Measurements from ENCODE around the gene PC.

DNA sequence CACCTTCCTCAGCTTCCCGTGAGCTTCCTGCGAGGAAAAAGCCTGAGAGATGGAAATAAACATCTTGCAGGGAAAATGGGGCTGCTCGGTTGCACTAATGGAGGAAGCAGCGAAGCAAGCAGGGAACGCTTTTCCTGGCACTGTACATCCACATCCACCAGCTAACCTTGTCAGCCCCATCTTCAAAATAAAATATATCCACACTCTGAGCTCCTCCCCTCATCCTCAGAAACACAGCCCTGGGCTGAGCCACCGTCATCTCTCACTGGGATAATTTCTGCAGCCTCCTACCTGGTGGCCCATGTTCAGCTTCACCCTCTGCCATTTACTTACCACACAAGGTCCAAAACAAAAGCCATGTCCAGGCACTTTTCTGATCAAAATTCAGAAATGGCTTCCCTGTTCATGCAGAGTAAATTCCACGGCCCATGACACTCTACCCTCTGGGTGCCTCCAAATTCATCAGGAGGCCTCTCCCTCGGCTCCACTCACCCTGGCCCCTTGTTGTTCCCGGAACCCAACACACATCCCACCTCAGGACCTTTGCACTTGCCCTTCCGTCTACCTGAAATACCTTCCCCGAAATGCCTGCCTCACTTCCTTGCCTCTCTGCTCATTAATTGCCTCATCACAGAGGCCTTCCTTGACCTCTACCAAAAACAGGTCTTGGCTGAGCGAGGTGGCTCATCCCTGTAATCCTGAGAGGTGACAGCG is 29.9 kb upstream of the PC start:
- TF ChIP-seq CSDC2 (CRISPR knock-in tag; IDR thresholded peaks at IDR 0.05) (no peak), ZFP3 (CRISPR knock-in tag; IDR thresholded peaks at IDR 0.05) (no peak), ARNTL (CRISPR knock-in tag; IDR thresholded peaks at IDR 0.05; ENCODE audit: borderline replicate concordance, low read depth) (no peak)
- TF ChIP-seq, protein P1, sequence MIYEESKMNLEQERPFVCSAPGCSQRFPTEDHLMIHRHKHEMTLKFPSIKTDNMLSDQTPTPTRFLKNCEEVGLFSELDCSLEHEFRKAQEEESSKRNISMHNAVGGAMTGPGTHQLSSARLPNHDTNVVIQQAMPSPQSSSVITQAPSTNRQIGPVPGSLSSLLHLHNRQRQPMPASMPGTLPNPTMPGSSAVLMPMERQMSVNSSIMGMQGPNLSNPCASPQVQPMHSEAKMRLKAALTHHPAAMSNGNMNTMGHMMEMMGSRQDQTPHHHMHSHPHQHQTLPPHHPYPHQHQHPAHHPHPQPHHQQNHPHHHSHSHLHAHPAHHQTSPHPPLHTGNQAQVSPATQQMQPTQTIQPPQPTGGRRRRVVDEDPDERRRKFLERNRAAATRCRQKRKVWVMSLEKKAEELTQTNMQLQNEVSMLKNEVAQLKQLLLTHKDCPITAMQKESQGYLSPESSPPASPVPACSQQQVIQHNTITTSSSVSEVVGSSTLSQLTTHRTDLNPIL (CRISPR knock-in tag; IDR thresholded peaks at IDR 0.05; ENCODE audit: low read depth), result no peak
- TF ChIP-seq, protein P2, sequence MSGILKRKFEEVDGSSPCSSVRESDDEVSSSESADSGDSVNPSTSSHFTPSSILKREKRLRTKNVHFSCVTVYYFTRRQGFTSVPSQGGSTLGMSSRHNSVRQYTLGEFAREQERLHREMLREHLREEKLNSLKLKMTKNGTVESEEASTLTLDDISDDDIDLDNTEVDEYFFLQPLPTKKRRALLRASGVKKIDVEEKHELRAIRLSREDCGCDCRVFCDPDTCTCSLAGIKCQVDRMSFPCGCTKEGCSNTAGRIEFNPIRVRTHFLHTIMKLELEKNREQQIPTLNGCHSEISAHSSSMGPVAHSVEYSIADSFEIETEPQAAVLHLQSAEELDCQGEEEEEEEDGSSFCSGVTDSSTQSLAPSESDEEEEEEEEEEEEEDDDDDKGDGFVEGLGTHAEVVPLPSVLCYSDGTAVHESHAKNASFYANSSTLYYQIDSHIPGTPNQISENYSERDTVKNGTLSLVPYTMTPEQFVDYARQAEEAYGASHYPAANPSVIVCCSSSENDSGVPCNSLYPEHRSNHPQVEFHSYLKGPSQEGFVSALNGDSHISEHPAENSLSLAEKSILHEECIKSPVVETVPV (CRISPR knock-in tag; IDR thresholded peaks at IDR 0.05), result no peak
